ENCODE results near the gene CCDC85A. TPM values are rescaled to one million over a fixed set of nuclear protein-coding genes. Genes with fewer than 3 reads are reported as not detected.

The CCDC85A gene
- total and polyA plus RNA-seq, 2 of the 4 experiments (the other 2 are of a cell fraction): 1.1 to 2.2 TPM

DNA sequence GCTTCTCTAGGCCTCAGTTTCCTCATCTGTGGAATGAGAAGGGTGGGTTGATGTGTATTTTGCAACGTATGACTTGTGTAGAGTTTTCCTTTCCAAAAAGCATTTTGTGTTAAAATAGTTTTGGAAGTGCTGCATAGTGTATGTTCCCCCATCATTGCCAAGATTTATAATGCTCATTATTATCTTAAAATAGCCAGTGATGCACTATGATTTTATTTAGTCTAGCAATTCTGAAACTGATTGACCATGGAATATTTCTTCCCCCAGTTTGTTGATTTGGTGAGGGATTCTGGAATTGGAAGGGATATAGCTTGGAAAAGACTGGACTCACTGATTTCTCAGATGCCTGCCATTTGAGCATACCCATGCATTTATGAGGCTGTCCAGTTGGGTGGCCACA lies 130.6 kb downstream of the CCDC85A start:
- no peak for DNase-seq
- intact Hi-C loops (cut with micrococcal nuclease) (no loop called here), dilution Hi-C loops (cut with HindIII; ENCODE audit: low sequenced_read_pairs, unreplicated experiment) (no loop called here), in situ Hi-C loops (cut with MboI; ENCODE audit: low sequenced_read_pairs) (no loop called here)
- Histone ChIP-seq H4K91ac (ENCODE audit: insufficient read depth, low read depth, low read length) (no peak overlapping the region), H3K9me3 (ENCODE audit: control insufficient read depth, insufficient read depth, low read length) (peaks cover 3% of the 10 kb centered on the region), H3K4me1 (ENCODE audit: control insufficient read depth, insufficient read depth, low read length) (no peaks in the 10 kb centered on the region), H3K79me1 (ENCODE audit: low read depth in 1 of 2, low read length in 2 of 2) (no peaks in the 10 kb centered on the region), H3K4me3 (ENCODE audit: insufficient read depth, low read depth, low read length) (no peak overlapping the region), H2BK5ac (ENCODE audit: low read depth, low read length, poor library complexity, severe bottlenecking) (no peak overlapping the region), H2BK120ac (ENCODE audit: low read depth, low read length) (no peak overlapping the region), H3K23ac (ENCODE audit: low read depth, low read length) (no peak overlapping the region), H3K4me2 (ENCODE audit: low read depth, low read length) (no peak overlapping the region), H3K4ac (ENCODE audit: low read depth, low read length) (no peak overlapping the region), H2BK20ac (ENCODE audit: low read depth, low read length) (no peak overlapping the region), H3K27me3 (ENCODE audit: control insufficient read depth, insufficient read depth, low read length) (no peaks in the 10 kb centered on the region), H3K18ac (ENCODE audit: low read depth, low read length) (no peak overlapping the region), H3K9ac (ENCODE audit: low read depth, low read length) (no peak overlapping the region), H3K14ac (replicated peaks; ENCODE audit: low read depth, low read length) (no peak overlapping the region), H4K20me1 (ENCODE audit: insufficient read depth, low read length) (no peaks in the 10 kb centered on the region), H2AK9ac (replicated peaks; ENCODE audit: low read depth, low read length, poor library complexity) (no peak overlapping the region), H2AFZ (replicated peaks; ENCODE audit: low read length, poor library complexity) (no peak overlapping the region), H2AK5ac (ENCODE audit: low read depth, low read length) (no peak overlapping the region), H2BK15ac (ENCODE audit: low read depth, low read length) (no peak overlapping the region), H4K5ac (ENCODE audit: low read depth, low read length) (no peak overlapping the region), H3K36me3 (ENCODE audit: control insufficient read depth, insufficient read depth, low read length) (no peaks in the 10 kb centered on the region), H4K8ac (ENCODE audit: low read depth in 2 of 2, low read length in 2 of 2) (no peak overlapping the region), H3K9me1 (ENCODE audit: insufficient read depth, low read length) (no peaks in the 10 kb centered on the region), H3K27ac (ENCODE audit: insufficient read depth, low read length) (no peak overlapping the region), H3K56ac (ENCODE audit: extremely low read depth, insufficient read depth, low read length) (no peak overlapping the region)
- no peak for TF ChIP-seq POLR2A (IDR thresholded peaks at IDR 0.05; ENCODE audit: low read depth, low read length)
- no peak for TF ChIP-seq NFE2L2 (IDR thresholded peaks at IDR 0.05; ENCODE audit: low read depth, low read length)
- TF ChIP-seq, protein P1, sequence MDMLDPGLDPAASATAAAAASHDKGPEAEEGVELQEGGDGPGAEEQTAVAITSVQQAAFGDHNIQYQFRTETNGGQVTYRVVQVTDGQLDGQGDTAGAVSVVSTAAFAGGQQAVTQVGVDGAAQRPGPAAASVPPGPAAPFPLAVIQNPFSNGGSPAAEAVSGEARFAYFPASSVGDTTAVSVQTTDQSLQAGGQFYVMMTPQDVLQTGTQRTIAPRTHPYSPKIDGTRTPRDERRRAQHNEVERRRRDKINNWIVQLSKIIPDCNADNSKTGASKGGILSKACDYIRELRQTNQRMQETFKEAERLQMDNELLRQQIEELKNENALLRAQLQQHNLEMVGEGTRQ (IDR thresholded peaks at IDR 0.05; ENCODE audit: low read depth, low read length): no peak
- TF ChIP-seq MXI1 (IDR thresholded peaks at IDR 0.05; ENCODE audit: borderline replicate concordance, low read depth, low read length): no peak
- no peak for TF ChIP-seq RFX5 (IDR thresholded peaks at IDR 0.05; ENCODE audit: low read depth, low read length)
- TF ChIP-seq RAD21 (IDR thresholded peaks at IDR 0.05; ENCODE audit: low read length): no peak
- no peak for TF ChIP-seq SMC3 (IDR thresholded peaks at IDR 0.05; ENCODE audit: low read depth, low read length)
- no peak for TF ChIP-seq BHLHE40 (IDR thresholded peaks at IDR 0.05; ENCODE audit: low read depth, low read length)
- no peak for TF ChIP-seq CHD1 (IDR thresholded peaks at IDR 0.05; ENCODE audit: low read depth, low read length)
- TF ChIP-seq MAFK (IDR thresholded peaks at IDR 0.05; ENCODE audit: low read depth, low read length): no peak
- no peak for TF ChIP-seq CEBPB (IDR thresholded peaks at IDR 0.05; ENCODE audit: low read depth, low read length)
- TF ChIP-seq MAZ (IDR thresholded peaks at IDR 0.05; ENCODE audit: borderline replicate concordance, low read depth, low read length): no peak
- TF ChIP-seq FOS (IDR thresholded peaks at IDR 0.05; ENCODE audit: low read depth, low read length): no peak
- no peak for TF ChIP-seq RCOR1 (IDR thresholded peaks at IDR 0.05; ENCODE audit: insufficient replicate concordance, low read length)
- TF ChIP-seq, protein P2, sequence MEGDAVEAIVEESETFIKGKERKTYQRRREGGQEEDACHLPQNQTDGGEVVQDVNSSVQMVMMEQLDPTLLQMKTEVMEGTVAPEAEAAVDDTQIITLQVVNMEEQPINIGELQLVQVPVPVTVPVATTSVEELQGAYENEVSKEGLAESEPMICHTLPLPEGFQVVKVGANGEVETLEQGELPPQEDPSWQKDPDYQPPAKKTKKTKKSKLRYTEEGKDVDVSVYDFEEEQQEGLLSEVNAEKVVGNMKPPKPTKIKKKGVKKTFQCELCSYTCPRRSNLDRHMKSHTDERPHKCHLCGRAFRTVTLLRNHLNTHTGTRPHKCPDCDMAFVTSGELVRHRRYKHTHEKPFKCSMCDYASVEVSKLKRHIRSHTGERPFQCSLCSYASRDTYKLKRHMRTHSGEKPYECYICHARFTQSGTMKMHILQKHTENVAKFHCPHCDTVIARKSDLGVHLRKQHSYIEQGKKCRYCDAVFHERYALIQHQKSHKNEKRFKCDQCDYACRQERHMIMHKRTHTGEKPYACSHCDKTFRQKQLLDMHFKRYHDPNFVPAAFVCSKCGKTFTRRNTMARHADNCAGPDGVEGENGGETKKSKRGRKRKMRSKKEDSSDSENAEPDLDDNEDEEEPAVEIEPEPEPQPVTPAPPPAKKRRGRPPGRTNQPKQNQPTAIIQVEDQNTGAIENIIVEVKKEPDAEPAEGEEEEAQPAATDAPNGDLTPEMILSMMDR (conservative IDR thresholded peaks at IDR 0.05; ENCODE audit: low read depth, low read length): no peak
- TF ChIP-seq, protein P3, sequence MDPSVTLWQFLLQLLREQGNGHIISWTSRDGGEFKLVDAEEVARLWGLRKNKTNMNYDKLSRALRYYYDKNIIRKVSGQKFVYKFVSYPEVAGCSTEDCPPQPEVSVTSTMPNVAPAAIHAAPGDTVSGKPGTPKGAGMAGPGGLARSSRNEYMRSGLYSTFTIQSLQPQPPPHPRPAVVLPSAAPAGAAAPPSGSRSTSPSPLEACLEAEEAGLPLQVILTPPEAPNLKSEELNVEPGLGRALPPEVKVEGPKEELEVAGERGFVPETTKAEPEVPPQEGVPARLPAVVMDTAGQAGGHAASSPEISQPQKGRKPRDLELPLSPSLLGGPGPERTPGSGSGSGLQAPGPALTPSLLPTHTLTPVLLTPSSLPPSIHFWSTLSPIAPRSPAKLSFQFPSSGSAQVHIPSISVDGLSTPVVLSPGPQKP (IDR thresholded peaks at IDR 0.05; ENCODE audit: borderline replicate concordance, low read depth, low read length): no peak
- CTCF ChIA-PET: no interaction called here
- no peak for ATAC-seq (ENCODE audit: low read depth)
- WGBS, 2 experiments (ENCODE audit: extremely low coverage in 2 of 2, insufficient read length in 1 of 2): no CpG with 5 or more reads among the region's 1 CpG
- BruUV-seq (replicated peaks): no TSS peak
- POLR2A ChIA-PET (ENCODE audit: unreplicated experiment): no interaction called here

Measured in IMR-90 (cell line).